ENCODE results near the gene EPAS1.

- TF ChIP-seq CTCF (conservative IDR thresholded peaks at IDR 0.05) (no peak), ZFX (IDR thresholded peaks at IDR 0.05) (no peak)
Observed at GRCh38 chr2:46335391-46336282, 38.4 kb downstream of the EPAS1 start.
